Keratinocyte (primary cell): ENCODE results near the gene PIM2. TPM values are rescaled to one million over a fixed set of nuclear protein-coding genes. Genes with fewer than 3 reads are reported as not detected.
"Not testable (repeated sequence)": the region's sequence is repeated elsewhere in the genome, so short reads cannot be mapped to it uniquely, and the experiment has no call there.

Experiments
- DNase-seq: peaks from one replicate; pipeline ENCODE4 v3.0.0-alpha.2; 2011; ENCODE audit warnings: low read depth, missing footprints, low spot score
- FAIRE-seq: peaks from 2 replicates; lab custom pipeline; 2011; peaks lifted over from hg19 to GRCh38; lab: Jason Lieb, UNC
- H2AFZ ChIP-seq: 2 replicates; pipeline ENCODE4 v1.6.0; 2012; ENCODE audit warnings: low read length, control low read depth, inconsistent platforms; ENCODE audit not compliant: control insufficient read depth
- H3K27ac ChIP-seq: 2 replicates; pipeline ENCODE4 v1.5.1; 2011; ENCODE audit warnings: low read length; ENCODE audit not compliant: control insufficient read depth, insufficient read depth
- H3K27me3 ChIP-seq: 3 replicates; pipeline ENCODE4 v1.6.0; 2011; ENCODE audit warnings: low read length; ENCODE audit not compliant: control insufficient read depth, insufficient read depth; ENCODE audit errors: extremely low read depth
- H3K36me3 ChIP-seq, 2 experiments: 2 replicates in 1 of 2; 3 replicates in 1 of 2; pipeline ENCODE4 v1.5.1; 2011; ENCODE audit warnings: low read length in 2 of 2, mild to moderate bottlenecking in 1 of 2; ENCODE audit not compliant: control insufficient read depth in 2 of 2, insufficient read depth in 2 of 2; ENCODE audit errors: extremely low read depth in 1 of 2
- H3K4me1 ChIP-seq: 3 replicates; pipeline ENCODE4 v1.5.1; 2011; ENCODE audit warnings: low read length; ENCODE audit not compliant: control insufficient read depth, insufficient read depth; ENCODE audit errors: extremely low read depth
- H3K4me2 ChIP-seq: 3 replicates; pipeline ENCODE4 v1.6.0; 2011; ENCODE audit warnings: low read depth, low read length; ENCODE audit not compliant: control insufficient read depth, insufficient read depth; ENCODE audit errors: extremely low read depth
- H3K4me3 ChIP-seq, 3 experiments: fragments of 200-600 bp in 1 of 3; sonication (generic) in 1 of 3; 2 replicates in 2 of 3; 3 replicates in 1 of 3; pipeline ENCODE4 v1.5.1; 2011 to 2016; ENCODE audit warnings: low read length in 3 of 3, mild to moderate bottlenecking in 3 of 3, control low read depth in 2 of 3, inconsistent platforms in 1 of 3, low read depth in 1 of 3, mixed read lengths in 1 of 3, mixed run types in 1 of 3, moderate library complexity in 1 of 3; ENCODE audit not compliant: control insufficient read depth in 2 of 3, insufficient read depth in 2 of 3; ENCODE audit errors: extremely low read depth in 1 of 3
- H3K79me2 ChIP-seq: 2 replicates; pipeline ENCODE4 v1.6.0; 2012; ENCODE audit warnings: low read length; ENCODE audit not compliant: control insufficient read depth, insufficient read depth
- H3K9ac ChIP-seq: 3 replicates; pipeline ENCODE4 v1.6.0; 2011; ENCODE audit warnings: low read length; ENCODE audit not compliant: control insufficient read depth, insufficient read depth; ENCODE audit errors: extremely low read depth
- H3K9me1 ChIP-seq: 3 replicates; pipeline ENCODE4 v1.6.0; 2011; ENCODE audit warnings: low read length; ENCODE audit not compliant: control insufficient read depth, insufficient read depth; ENCODE audit errors: extremely low read depth
- H3K9me3 ChIP-seq: 2 replicates; pipeline ENCODE4 v1.5.1; 2012; ENCODE audit warnings: low read depth, low read length; ENCODE audit not compliant: control insufficient read depth
- H4K20me1 ChIP-seq: 3 replicates; pipeline ENCODE4 v1.6.0; 2011; ENCODE audit warnings: low read length; ENCODE audit not compliant: control insufficient read depth, insufficient read depth; ENCODE audit errors: extremely low read depth
- CTCF ChIP-seq, 3 experiments: IDR thresholded peaks in 1 of 3; conservative IDR thresholded peaks in 1 of 3; optimal IDR thresholded peaks in 1 of 3; 2 replicates in 2 of 3; 3 replicates in 1 of 3; pipeline versions ENCODE3 to v1.5.1; 2011; ENCODE audit warnings: low read length in 3 of 3, mild to moderate bottlenecking in 3 of 3, moderate library complexity in 2 of 3, control low read depth in 1 of 3, inconsistent platforms in 1 of 3; ENCODE audit not compliant: insufficient read depth in 2 of 3; ENCODE audit errors: extremely low read depth in 1 of 3
- EZH2 ChIP-seq: IDR thresholded peaks from one replicate; pipeline ENCODE4 v1.6.1; 2012; ENCODE audit warnings: inconsistent platforms, mild to moderate bottlenecking, low read length, moderate library complexity
- dilution Hi-C: fragments of 300-500 bp; cut with MboI; formaldehyde crosslinking; loops from one replicate; pipeline ENCODE4 v1.7.0; 2020; ENCODE audit warnings: low sequenced_read_pairs; ENCODE audit not compliant: extremely low pct_ligation_motif_present
- polyA plus RNA-seq, 5 experiments: library from polyadenylated mRNA; depleted of rRNA in 3 of 5; stranded (reverse) in 3 of 5; stranded (forward) in 1 of 5; unstranded in 1 of 5; fragments of >200 nt; gene quantifications; 1 replicate in 1 of 5; 2 replicates in 3 of 5; 3 replicates in 1 of 5; pipeline versions ENCODE4 v1.2.1 to v1.2.3, GENCODE V29; 2011 to 2012; ENCODE audit warnings: missing spikeins in 2 of 5, low read depth in 1 of 5, low replicate concordance in 1 of 5

The PIM2 gene
- polyA plus RNA-seq, 1 donor (not counting 4 experiments of a cell fraction or from before 2014, with no cell fraction given) = 9.9 TPM

- no peak overlapping the region for H3K4me2 ChIP-seq
- no peak overlapping the region for H2AFZ ChIP-seq
- no peaks in the 10 kb centered on the region for H3K27me3 ChIP-seq
- no peak overlapping the region for H3K4me3 ChIP-seq
- H3K9me3 ChIP-seq = no peaks in the 10 kb centered on the region
- H3K79me2 ChIP-seq = no peaks in the 10 kb centered on the region
- FAIRE-seq = no peak
- H3K9ac ChIP-seq = no peak overlapping the region
- dilution Hi-C loops = no loop called here
- H4K20me1 ChIP-seq = no peaks in the 10 kb centered on the region
- H3K27ac ChIP-seq = no peak overlapping the region
- DNase-seq = no peak
- H3K4me1 ChIP-seq = no peaks in the 10 kb centered on the region
- no peak for TF ChIP-seq EZH2
- no peak for TF ChIP-seq CTCF (optimal IDR thresholded peaks at IDR 0.05 in 1 of 3, IDR thresholded peaks at IDR 0.05 in 1 of 3, conservative IDR thresholded peaks at IDR 0.05 in 1 of 3; ENCODE audit: extremely low read depth in 1 of 3, insufficient read depth in 2 of 3, low read length in 3 of 3)
- no peaks in the 10 kb centered on the region for H3K36me3 ChIP-seq
- no peaks in the 10 kb centered on the region for H3K9me1 ChIP-seq
Observed at GRCh38 chrX:48883729-48884128, 35.1 kb downstream of the PIM2 start.

GRCh38 chrX:48876944-48877343 lies 41.9 kb downstream of the PIM2 start:
- H3K79me2 ChIP-seq, H3K9me1 ChIP-seq, H3K9ac ChIP-seq, H2AFZ ChIP-seq, DNase-seq, H4K20me1 ChIP-seq, FAIRE-seq, H3K4me3 ChIP-seq, H3K27ac ChIP-seq, H3K27me3 ChIP-seq, H3K4me2 ChIP-seq, H3K9me3 ChIP-seq, H3K4me1 ChIP-seq, dilution Hi-C loops, H3K36me3 ChIP-seq: not testable (repeated sequence)

GRCh38 chrX:48872017-48872416 lies 46.8 kb downstream of the PIM2 start:
- H3K27ac ChIP-seq, H3K27me3 ChIP-seq, H4K20me1 ChIP-seq, H3K4me1 ChIP-seq, DNase-seq, FAIRE-seq, H3K9me3 ChIP-seq, H3K4me2 ChIP-seq, H2AFZ ChIP-seq, dilution Hi-C loops, H3K9ac ChIP-seq, H3K79me2 ChIP-seq, H3K4me3 ChIP-seq, H3K36me3 ChIP-seq, H3K9me1 ChIP-seq: not testable (repeated sequence)
